GM20000 (cell line): ENCODE results near the gene INSC.
A peak's percentile ranks its signal among the peaks of the same experiment; 100 is the strongest.

Source experiments
- DNase-seq: peaks from one replicate; pipeline ENCODE4 v3.0.0; 2012; ENCODE audit warnings: low spot score
- CTCF ChIP-seq: IDR thresholded peaks from 2 replicates; pipeline ENCODE4 v1.5.1; 2012; ENCODE audit warnings: mild to moderate bottlenecking, control low read depth; ENCODE audit errors: extremely low read depth, missing control alignments

Gene INSC

GRCh38 chr11:15213471-15214231, 98.9 kb downstream of the INSC start:
- TF ChIP-seq CTCF, result no peak
- DNase-seq, result no peak

GRCh38 chr11:15215005-15215404, 100.3 kb downstream of the INSC start:
- TF ChIP-seq CTCF, result no peak
- no peak for DNase-seq

GRCh38 chr11:15216678-15217077, 102.0 kb downstream of the INSC start:
- TF ChIP-seq CTCF, result peak; percentile 36
- peak; percentile 33 for DNase-seq

GRCh38 chr11:15217416-15217815, 102.7 kb downstream of the INSC start:
- DNase-seq, result no peak
- no peak for TF ChIP-seq CTCF

- no peak for DNase-seq
Measured at GRCh38 chr11:15222777-15223176, 108.1 kb downstream of the INSC start.

GRCh38 chr11:15223318-15223717, 108.6 kb downstream of the INSC start:
- DNase-seq, result no peak
- TF ChIP-seq CTCF, result no peak

More at GRCh38 chr11:15222777-15223176, 108.1 kb downstream of the INSC start:
- TF ChIP-seq CTCF, result no peak

GRCh38 chr11:15224466-15224865, 109.7 kb downstream of the INSC start:
- TF ChIP-seq CTCF, result no peak
- DNase-seq, result no peak
